NCI-H2171 (cell line): ENCODE data around the gene RNF212B.
"Not testable (repeated sequence)": the region's sequence is repeated elsewhere in the genome, so short reads cannot be mapped to it uniquely, and the experiment has no call there.

ENCODE experiments used
- DNase-seq: peaks from one replicate; lab custom pipeline; 2025; lab: John Stamatoyannopoulos, UW

The RNF212B gene, protein sequence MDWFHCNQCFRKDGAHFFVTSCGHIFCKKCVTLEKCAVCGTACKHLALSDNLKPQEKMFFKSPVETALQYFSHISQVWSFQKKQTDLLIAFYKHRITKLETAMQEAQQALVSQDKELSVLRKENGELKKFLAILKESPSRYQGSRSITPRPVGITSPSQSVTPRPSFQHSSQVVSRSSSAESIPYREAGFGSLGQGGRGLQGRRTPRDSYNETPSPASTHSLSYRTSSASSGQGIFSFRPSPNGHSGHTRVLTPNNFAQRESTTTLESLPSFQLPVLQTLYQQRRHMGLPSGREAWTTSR

DNA sequence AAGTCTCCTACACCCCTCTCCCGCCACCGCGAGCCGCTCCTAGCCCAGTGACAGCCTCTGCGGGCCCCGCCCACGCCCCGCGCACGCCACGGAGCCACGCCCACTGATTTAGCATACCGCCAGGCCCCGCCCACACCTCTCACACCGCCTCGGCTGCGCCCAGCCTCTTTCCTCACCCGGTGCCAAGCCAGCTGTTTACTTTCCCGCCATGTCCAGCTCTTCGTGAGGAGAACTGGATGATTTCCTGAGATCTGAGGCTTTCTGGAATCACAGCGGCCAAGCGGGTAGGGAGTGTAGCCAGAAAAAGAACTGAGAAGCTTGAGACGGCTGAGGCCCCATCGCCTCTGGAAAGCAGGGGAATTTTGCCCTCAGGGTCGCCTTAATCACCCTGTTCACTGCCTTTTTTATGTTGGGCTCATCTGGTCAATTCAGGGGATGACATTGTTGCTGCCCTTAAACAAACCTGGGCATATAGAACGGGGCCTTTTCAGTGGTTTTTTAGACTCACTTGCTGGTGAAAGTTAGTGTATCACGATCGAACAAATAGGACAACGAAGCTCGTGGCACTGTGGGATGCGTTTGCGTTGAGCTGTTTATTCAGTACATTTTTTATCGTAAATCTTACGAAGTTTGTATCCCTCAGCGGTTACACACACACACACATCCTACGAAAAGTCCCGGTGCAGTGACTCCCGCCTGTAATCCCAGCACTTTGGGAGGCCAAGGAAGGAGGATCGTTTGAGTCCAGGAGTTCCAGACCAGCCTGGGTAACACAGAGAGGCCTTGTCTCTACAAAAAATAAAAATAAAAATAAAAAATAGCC lies at the start of gene RNF212B:
Gene RNF212B (plus strand): TSS at position 165 of the 823 bp plus-strand sequence. CDS start 2,410 bp downstream, outside the sequence.
- DNase-seq, result peak; percentile 89

DNA sequence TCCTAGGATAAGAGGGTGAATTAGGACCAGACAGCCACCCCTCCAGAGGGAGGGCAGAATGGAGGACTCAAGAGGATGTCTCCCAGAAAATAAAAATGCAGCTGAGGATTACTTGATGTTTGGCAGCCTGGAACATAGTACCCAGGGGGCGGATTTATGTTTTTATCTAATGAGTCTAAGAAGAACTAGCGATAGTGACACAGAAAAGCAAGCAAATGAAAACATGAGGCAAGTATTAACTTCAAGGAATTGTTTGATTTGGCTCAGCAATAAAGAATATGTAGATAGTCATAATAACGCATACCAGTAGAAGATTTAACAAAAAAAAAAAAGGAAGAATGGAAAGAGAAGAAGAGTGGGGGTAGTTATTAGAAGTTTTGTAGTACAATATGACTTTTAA lies 44.3 kb upstream of the RNF212B start:
- no peak for DNase-seq

GRCh38 chr14:23195552-23196101 lies 42.1 kb upstream of the RNF212B start:
- DNase-seq, result no peak

DNA sequence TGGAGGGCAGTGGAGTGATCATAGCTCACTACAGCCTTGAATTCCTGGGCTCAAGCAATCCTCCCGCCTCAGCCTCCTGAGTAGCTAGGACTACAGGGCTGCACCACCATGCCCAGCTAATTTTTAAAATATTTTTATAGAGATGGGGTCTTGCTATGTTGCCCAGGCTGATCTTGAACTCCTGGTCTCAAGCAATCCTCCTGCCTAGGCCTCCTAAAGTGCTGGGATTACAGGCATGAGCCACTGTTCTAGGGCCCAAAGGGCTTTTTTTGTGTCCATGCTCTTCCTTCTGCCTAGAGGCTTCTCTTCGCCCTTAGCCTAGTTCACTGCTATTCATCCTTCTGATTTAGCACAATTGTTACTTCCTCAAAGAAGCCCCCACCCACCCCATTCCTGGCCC lies 41.2 kb upstream of the RNF212B start:
- DNase-seq, result not testable (repeated sequence)

GRCh38 chr14:23199141-23199540 lies 38.6 kb upstream of the RNF212B start:
- DNase-seq, result not testable (repeated sequence)

GRCh38 chr14:23202001-23202400 lies 35.7 kb upstream of the RNF212B start:
- no peak for DNase-seq

DNA sequence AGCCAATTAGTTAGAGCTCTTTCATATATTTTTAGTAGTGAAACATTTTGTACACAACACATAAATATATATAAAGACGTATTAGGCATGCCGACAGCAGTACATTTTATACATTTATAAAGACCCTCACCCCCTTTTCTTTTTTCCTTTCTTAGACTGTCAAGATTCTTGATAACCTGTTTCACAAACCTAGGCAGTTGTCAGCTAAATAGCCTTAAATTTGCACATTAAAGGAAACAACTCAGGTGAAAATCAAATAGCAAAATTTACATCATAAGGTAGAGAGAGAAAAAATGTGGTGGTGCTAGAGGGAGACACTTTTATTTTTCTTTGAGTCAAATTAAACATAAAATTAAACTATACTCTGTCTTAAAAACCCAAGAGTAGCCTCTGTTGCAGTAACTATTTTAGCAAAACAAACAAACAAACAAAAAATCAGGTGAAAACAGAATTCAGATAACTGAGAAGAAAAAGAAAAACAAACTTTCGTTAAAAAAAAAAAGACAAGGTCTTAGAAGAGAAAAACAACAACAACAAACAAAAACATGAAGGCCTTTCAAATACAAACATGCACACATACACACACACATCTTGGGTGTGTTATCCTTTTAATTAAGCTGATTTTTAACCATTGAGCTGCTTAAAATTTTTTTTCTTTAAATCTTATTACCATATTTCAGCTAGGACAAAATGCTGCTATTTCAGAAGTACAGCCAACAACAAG lies 31.2 kb upstream of the RNF212B start:
- DNase-seq, result no peak

DNA sequence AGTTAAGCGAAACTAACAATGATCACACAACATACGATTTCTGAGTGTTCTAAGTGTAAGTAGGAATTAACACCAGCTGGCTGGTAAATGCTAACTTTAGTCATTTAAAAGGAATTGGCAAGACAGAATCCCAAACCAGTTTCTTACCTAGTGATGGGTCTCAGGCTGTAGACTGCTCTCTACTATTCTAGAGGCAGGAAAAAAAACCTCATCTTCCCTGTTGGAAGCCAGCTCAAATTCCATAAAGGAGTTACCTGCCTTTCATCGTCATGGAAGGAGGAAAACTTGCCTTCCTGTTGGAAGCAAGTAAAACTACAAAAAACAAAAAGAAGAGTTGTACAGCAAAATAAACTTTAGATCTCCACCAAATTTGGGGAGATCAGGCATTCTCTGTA lies 30.6 kb upstream of the RNF212B start:
- no peak for DNase-seq

DNA sequence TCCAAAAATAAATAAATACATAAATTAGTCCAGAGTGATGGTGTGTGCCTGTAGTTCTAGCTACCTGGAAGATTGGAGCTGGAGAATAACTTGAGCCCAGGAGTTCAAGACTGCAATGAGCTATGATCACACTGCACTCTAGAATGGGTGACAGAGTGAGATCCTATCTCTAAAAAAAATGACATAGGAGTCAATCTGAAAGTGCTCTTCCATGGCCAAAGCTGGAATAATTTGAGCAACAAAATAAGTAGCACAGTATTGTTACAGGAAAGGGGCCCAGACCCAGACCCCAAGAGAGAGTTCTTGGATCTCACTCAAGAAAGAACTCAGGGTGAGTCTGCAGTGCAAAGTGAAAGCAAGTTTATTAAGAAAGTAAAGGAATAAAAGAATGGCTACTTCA lies 29.4 kb upstream of the RNF212B start:
- no peak for DNase-seq

DNA sequence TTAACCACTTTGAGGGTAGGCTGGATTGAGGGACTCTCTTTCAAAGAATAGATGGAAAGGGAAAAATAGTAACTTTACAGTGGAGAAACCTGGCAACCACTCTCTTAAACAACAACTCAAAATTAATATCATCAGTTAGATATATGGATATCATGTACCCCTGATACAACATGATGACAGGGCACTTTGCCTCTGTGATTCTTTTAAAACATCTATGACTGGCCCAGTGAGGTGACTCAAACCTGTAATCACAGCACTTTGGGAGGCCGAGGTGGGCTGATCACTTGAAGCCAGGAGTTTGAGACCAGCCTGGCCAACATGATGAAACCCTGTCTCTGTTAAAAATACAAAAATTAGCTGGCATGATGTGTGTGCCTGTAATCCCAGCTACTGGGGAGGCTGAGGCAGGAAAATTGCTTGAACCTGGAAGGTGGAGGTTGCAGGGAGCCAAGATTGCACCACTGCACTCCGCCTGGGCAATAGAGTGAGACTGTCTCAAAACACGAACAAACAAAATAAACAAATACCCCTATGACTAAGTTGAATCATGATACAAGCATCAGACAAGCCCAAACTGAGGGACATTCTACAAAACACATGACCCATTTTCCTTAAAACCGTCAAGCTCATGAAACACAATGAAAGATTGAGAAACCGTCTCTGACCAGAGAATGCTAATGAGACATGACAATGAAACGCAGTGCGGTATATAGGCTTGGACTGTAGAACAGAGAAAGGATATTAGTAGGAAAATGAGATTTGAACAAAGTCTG lies 27.9 kb upstream of the RNF212B start:
- no peak for DNase-seq

GRCh38 chr14:23215421-23215820 lies 22.3 kb upstream of the RNF212B start:
- DNase-seq, result no peak

GRCh38 chr14:23217032-23218020 lies 20.4 kb upstream of the RNF212B start:
- no peak for DNase-seq

DNA sequence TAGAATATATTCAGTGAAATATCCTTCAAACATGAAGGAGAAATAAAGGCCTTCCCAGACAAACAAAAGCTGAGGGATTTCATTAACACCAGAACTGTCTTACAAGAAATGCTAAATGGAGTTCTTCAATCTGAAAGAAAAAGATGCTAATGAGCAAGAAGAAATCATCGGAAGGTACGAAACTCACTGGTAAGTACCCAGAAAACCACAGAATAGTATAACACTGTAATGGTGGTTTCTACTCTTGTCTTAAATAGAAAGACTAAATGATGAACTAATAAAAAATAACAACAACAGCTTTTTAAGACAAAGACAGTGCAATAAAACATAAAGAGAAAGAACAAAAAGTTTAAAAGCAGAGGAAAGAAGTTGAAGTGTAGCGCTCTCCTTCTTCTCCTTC lies 18.7 kb upstream of the RNF212B start:
- DNase-seq, result no peak

DNA sequence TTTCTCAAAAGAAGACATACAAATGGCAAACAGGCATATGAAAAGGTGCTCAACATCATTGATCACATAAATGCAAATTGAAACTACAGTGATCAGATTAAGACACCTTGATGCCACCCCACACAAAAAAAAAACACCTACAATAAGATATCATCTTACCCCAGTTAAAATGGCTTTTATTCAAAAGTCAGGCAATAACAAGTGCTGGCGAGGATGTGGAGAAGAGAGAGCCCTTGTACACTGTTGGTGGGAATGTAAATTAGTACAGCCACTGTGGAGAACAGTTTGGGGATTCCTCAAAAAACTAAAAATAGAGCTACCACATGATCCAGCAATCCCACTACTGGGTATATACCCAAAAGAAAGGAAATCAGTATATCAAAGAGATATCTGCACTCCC lies 12.8 kb upstream of the RNF212B start:
- not testable (repeated sequence) for DNase-seq

DNA sequence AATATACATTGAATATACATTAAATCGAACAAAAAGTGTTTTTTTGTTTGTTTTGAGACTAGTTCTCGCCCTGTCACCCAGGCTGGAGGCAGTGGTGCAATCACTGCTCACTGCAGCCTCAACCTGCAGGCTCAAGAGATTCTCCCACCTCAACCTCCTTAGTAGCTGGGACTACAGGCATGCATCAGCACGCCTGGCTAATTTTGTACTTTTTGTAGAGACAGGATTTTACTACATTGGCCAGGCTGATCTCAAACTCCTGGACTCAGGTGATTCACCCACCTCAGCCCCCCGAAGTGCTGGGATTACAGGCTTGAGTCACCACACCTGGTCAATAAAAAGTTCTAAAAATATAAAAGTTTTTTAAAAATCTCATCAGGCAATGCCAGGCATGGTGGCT lies 10.2 kb upstream of the RNF212B start:
- DNase-seq, result no peak

GRCh38 chr14:23228812-23229211 lies 8.9 kb upstream of the RNF212B start:
- DNase-seq, result no peak

DNA sequence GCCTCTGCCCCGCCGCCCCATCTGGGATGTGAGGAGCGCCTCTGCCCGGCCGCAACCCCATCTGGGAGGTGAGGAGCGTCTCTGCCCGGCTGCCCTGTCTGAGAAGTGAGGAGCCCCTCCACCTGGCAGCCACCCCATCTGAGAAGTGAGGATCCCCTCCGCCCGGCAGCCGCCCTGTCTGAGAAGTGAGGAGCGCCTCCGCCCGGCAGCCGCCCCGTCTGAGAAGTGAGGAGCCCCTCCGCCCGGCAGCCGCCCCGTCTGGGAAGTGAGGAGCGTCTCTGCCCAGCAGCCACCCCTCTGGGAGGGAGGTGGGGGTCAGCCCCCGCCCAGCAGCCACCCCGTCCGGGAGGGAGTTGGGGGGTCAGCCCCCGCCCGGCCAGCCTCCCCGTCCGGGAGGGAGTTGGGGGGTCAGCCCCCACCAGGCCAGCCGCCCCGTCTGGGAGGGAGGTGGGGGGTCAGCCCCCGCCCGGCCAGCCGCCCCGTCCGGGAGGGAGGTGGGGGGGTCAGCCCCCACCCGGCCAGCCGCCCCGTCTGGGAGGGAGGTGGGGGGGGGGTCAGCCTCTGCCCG lies 5.4 kb upstream of the RNF212B start:
- DNase-seq, result not testable (repeated sequence)

DNA sequence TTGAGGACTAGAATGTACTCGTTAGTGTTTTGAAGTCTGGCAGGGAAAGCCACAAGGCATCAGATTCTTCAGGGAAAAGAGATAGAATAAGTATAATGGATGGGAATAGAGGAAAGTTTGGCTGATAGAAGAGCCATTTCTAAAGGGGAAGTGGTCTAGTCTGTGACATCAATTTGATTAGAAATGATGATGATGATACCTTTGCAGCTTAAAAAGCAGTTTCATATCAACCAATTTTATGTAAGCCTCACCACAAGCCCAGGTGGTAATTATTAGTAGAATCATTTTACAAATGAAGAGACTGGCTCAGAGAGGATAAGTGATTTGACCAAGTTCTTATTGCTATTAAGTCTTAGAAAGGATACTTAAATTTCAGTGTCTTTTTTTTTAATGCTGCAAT lies 2.9 kb downstream of the RNF212B start:
- DNase-seq, result no peak

- not testable (repeated sequence) for DNase-seq
Observed at GRCh38 chr14:23241061-23241715, 3.5 kb downstream of the RNF212B start.
